Neuron (in vitro differentiated cells): ENCODE results near the gene TNS1.

Experiments used
- H2AFZ ChIP-seq: one replicate; pipeline ENCODE4 v1.6.1; 2013; ENCODE audit warnings: low read depth, mild to moderate bottlenecking, inconsistent platforms, low read length, moderate library complexity
- H3K27me3 ChIP-seq: one replicate; pipeline ENCODE4 v1.6.1; 2013; ENCODE audit warnings: low read length; ENCODE audit not compliant: insufficient read depth
- H3K36me3 ChIP-seq: one replicate; pipeline ENCODE4 v1.6.1; 2013; ENCODE audit warnings: low read length; ENCODE audit not compliant: insufficient read depth
- H3K4me1 ChIP-seq: one replicate; pipeline ENCODE4 v1.6.1; 2013; ENCODE audit warnings: low read length; ENCODE audit not compliant: insufficient read depth
- H3K4me3 ChIP-seq: 2 replicates; pipeline ENCODE4 v1.5.1; 2013; ENCODE audit warnings: mild to moderate bottlenecking, low read length, moderate library complexity
- H3K9me3 ChIP-seq: one replicate; pipeline ENCODE4 v1.6.1; 2013; ENCODE audit warnings: low read length

Gene TNS1

GRCh38 chr2:217920879-217921603 is 81.8 kb downstream of the TNS1 start:
- Histone ChIP-seq H2AFZ (no peak overlapping the region), H3K4me1 (peaks cover 9% of the 10 kb centered on the region)

GRCh38 chr2:217919781-217920351 is 82.9 kb downstream of the TNS1 start:
- Histone ChIP-seq H3K4me1 (peaks cover 9% of the 10 kb centered on the region), H3K4me3 (no peak overlapping the region), H3K27me3 (peaks cover 8% of the 10 kb centered on the region), H2AFZ (no peak overlapping the region), H3K36me3 (no peaks in the 10 kb centered on the region), H3K9me3 (no peaks in the 10 kb centered on the region)

More at GRCh38 chr2:217920879-217921603, 81.8 kb downstream of the TNS1 start:
- H3K36me3 ChIP-seq: no peaks in the 10 kb centered on the region
- no peaks in the 10 kb centered on the region for H3K9me3 ChIP-seq
- peaks cover 8% of the 10 kb centered on the region for H3K27me3 ChIP-seq
- no peak overlapping the region for H3K4me3 ChIP-seq

GRCh38 chr2:217919204-217919603 is 83.6 kb downstream of the TNS1 start:
- H3K4me1 ChIP-seq: peaks cover 9% of the 10 kb centered on the region
- H3K9me3 ChIP-seq: no peaks in the 10 kb centered on the region
- H3K4me3 ChIP-seq: no peak overlapping the region
- peaks cover 8% of the 10 kb centered on the region for H3K27me3 ChIP-seq
- no peaks in the 10 kb centered on the region for H3K36me3 ChIP-seq
- H2AFZ ChIP-seq: no peak overlapping the region

GRCh38 chr2:217918308-217919024 is 84.3 kb downstream of the TNS1 start:
- peaks cover 9% of the 10 kb centered on the region for H3K4me1 ChIP-seq

GRCh38 chr2:217916504-217917254 is 86.1 kb downstream of the TNS1 start:
- Histone ChIP-seq H3K4me1 (peaks cover 9% of the 10 kb centered on the region), H2AFZ (no peak overlapping the region), H3K9me3 (no peaks in the 10 kb centered on the region), H3K4me3 (no peak overlapping the region), H3K36me3 (no peaks in the 10 kb centered on the region), H3K27me3 (peaks cover 8% of the 10 kb centered on the region)

More at GRCh38 chr2:217918308-217919024, 84.3 kb downstream of the TNS1 start:
- no peaks in the 10 kb centered on the region for H3K36me3 ChIP-seq
- peaks cover 8% of the 10 kb centered on the region for H3K27me3 ChIP-seq
- no peaks in the 10 kb centered on the region for H3K9me3 ChIP-seq
- H2AFZ ChIP-seq: no peak overlapping the region
- no peak overlapping the region for H3K4me3 ChIP-seq

GRCh38 chr2:217915706-217916105 is 87.1 kb downstream of the TNS1 start:
- peaks cover 8% of the 10 kb centered on the region for H3K27me3 ChIP-seq
- no peaks in the 10 kb centered on the region for H3K9me3 ChIP-seq
- H3K4me3 ChIP-seq: no peak overlapping the region
- H2AFZ ChIP-seq: no peak overlapping the region
- H3K36me3 ChIP-seq: no peaks in the 10 kb centered on the region
- H3K4me1 ChIP-seq: peaks cover 9% of the 10 kb centered on the region

- no peaks in the 10 kb centered on the region for H3K36me3 ChIP-seq
- no peak overlapping the region for H3K4me3 ChIP-seq
- H3K4me1 ChIP-seq: peaks cover 7% of the 10 kb centered on the region
- no peaks in the 10 kb centered on the region for H3K9me3 ChIP-seq
- peaks cover 8% of the 10 kb centered on the region for H3K27me3 ChIP-seq
- H2AFZ ChIP-seq: no peak overlapping the region
Observed at GRCh38 chr2:217914878-217915277, 87.9 kb downstream of the TNS1 start.

- H3K9me3 ChIP-seq: no peaks in the 10 kb centered on the region
- peaks cover 2% of the 10 kb centered on the region for H3K27me3 ChIP-seq
- no peaks in the 10 kb centered on the region for H3K36me3 ChIP-seq
- no peak overlapping the region for H2AFZ ChIP-seq
- H3K4me3 ChIP-seq: no peak overlapping the region
- H3K4me1 ChIP-seq: peaks cover 3% of the 10 kb centered on the region
Observed at GRCh38 chr2:217914078-217914477, 88.7 kb downstream of the TNS1 start.

GRCh38 chr2:217913436-217913835 is 89.4 kb downstream of the TNS1 start:
- no peaks in the 10 kb centered on the region for H3K36me3 ChIP-seq
- no peak overlapping the region for H2AFZ ChIP-seq
- no peaks in the 10 kb centered on the region for H3K9me3 ChIP-seq
- peaks cover 2% of the 10 kb centered on the region for H3K4me1 ChIP-seq
- H3K4me3 ChIP-seq: no peak overlapping the region
- no peaks in the 10 kb centered on the region for H3K27me3 ChIP-seq

- no peaks in the 10 kb centered on the region for H3K4me1 ChIP-seq
- H2AFZ ChIP-seq: no peak overlapping the region
- H3K4me3 ChIP-seq: no peak overlapping the region
- no peaks in the 10 kb centered on the region for H3K9me3 ChIP-seq
- no peaks in the 10 kb centered on the region for H3K36me3 ChIP-seq
- H3K27me3 ChIP-seq: no peaks in the 10 kb centered on the region
Observed at GRCh38 chr2:217912098-217913024, 90.4 kb downstream of the TNS1 start.

GRCh38 chr2:217911283-217912097 is 91.3 kb downstream of the TNS1 start:
- no peak overlapping the region for H2AFZ ChIP-seq
- no peaks in the 10 kb centered on the region for H3K4me1 ChIP-seq
- H3K4me3 ChIP-seq: no peak overlapping the region
- no peaks in the 10 kb centered on the region for H3K27me3 ChIP-seq
- no peaks in the 10 kb centered on the region for H3K36me3 ChIP-seq
- H3K9me3 ChIP-seq: no peaks in the 10 kb centered on the region

- Histone ChIP-seq H3K9me3 (no peaks in the 10 kb centered on the region), H3K4me3 (no peak overlapping the region), H3K36me3 (no peaks in the 10 kb centered on the region), H2AFZ (no peak overlapping the region), H3K4me1 (no peaks in the 10 kb centered on the region), H3K27me3 (no peaks in the 10 kb centered on the region)
Observed at GRCh38 chr2:217910875-217911212, 92.0 kb downstream of the TNS1 start.
